GM10847 (cell line): ENCODE results near the gene NEK10.

ENCODE experiments used
- POLR2A ChIP-seq: IDR thresholded peaks from 2 replicates; pipeline ENCODE4 v1.6.1; 2011; ENCODE audit not compliant: insufficient read length; ENCODE audit errors: extremely low read depth

The NEK10 gene

GRCh38 chr3:27368831-27369607 lies at the start of gene NEK10:
TSS of gene NEK10 (minus strand) at chr3:27369383. CDS start at chr3:27352882, 16,501 bp downstream.
- TF ChIP-seq POLR2A, result no peak

- no peak for TF ChIP-seq POLR2A
These were observed 46.0 kb upstream of the NEK10 start for GRCh38 chr3:27415202-27415601.

- no peak for TF ChIP-seq POLR2A
These were observed 23.9 kb upstream of the NEK10 start for GRCh38 chr3:27392950-27393679.

GRCh38 chr3:27391796-27392195 lies 22.6 kb upstream of the NEK10 start:
- no peak for TF ChIP-seq POLR2A

GRCh38 chr3:27387625-27388024 lies 18.4 kb upstream of the NEK10 start:
- no peak for TF ChIP-seq POLR2A

GRCh38 chr3:27385504-27385903 lies 16.3 kb upstream of the NEK10 start:
- TF ChIP-seq POLR2A, result no peak

GRCh38 chr3:27384191-27384590 lies 15.0 kb upstream of the NEK10 start:
- TF ChIP-seq POLR2A, result no peak

- TF ChIP-seq POLR2A, result no peak
These were observed 11.5 kb upstream of the NEK10 start for GRCh38 chr3:27380433-27381357.

- TF ChIP-seq POLR2A, result no peak
These were observed 9.1 kb upstream of the NEK10 start for GRCh38 chr3:27378331-27378730.

GRCh38 chr3:27376109-27376772 lies 7.1 kb upstream of the NEK10 start:
- no peak for TF ChIP-seq POLR2A

- TF ChIP-seq POLR2A, result no peak
These were observed 3.1 kb downstream of the NEK10 start for GRCh38 chr3:27366062-27366591.

GRCh38 chr3:27360113-27361078 lies 8.8 kb downstream of the NEK10 start:
- no peak for TF ChIP-seq POLR2A

GRCh38 chr3:27358372-27358771 lies 10.8 kb downstream of the NEK10 start:
- TF ChIP-seq POLR2A, result no peak
